Keratinocyte (primary cell): ENCODE results near the gene SAMD4B. TPM values are rescaled to one million over a fixed set of nuclear protein-coding genes. Genes with fewer than 3 reads are reported as not detected.

Source experiments
- DNase-seq: peaks from one replicate; pipeline ENCODE4 v3.0.0-alpha.2; 2011; ENCODE audit warnings: low read depth, missing footprints, low spot score
- FAIRE-seq: peaks from 2 replicates; lab custom pipeline; 2011; peaks lifted over from hg19 to GRCh38; lab: Jason Lieb, UNC
- H2AFZ ChIP-seq: 2 replicates; pipeline ENCODE4 v1.6.0; 2012; ENCODE audit warnings: low read length, control low read depth, inconsistent platforms; ENCODE audit not compliant: control insufficient read depth
- H3K27ac ChIP-seq: 2 replicates; pipeline ENCODE4 v1.5.1; 2011; ENCODE audit warnings: low read length; ENCODE audit not compliant: control insufficient read depth, insufficient read depth
- H3K27me3 ChIP-seq: 3 replicates; pipeline ENCODE4 v1.6.0; 2011; ENCODE audit warnings: low read length; ENCODE audit not compliant: control insufficient read depth, insufficient read depth; ENCODE audit errors: extremely low read depth
- H3K36me3 ChIP-seq, 2 experiments: 2 replicates in 1 of 2; 3 replicates in 1 of 2; pipeline ENCODE4 v1.5.1; 2011; ENCODE audit warnings: low read length in 2 of 2, mild to moderate bottlenecking in 1 of 2; ENCODE audit not compliant: control insufficient read depth in 2 of 2, insufficient read depth in 2 of 2; ENCODE audit errors: extremely low read depth in 1 of 2
- H3K4me1 ChIP-seq: 3 replicates; pipeline ENCODE4 v1.5.1; 2011; ENCODE audit warnings: low read length; ENCODE audit not compliant: control insufficient read depth, insufficient read depth; ENCODE audit errors: extremely low read depth
- H3K4me2 ChIP-seq: 3 replicates; pipeline ENCODE4 v1.6.0; 2011; ENCODE audit warnings: low read depth, low read length; ENCODE audit not compliant: control insufficient read depth, insufficient read depth; ENCODE audit errors: extremely low read depth
- H3K4me3 ChIP-seq, 3 experiments: fragments of 200-600 bp in 1 of 3; sonication (generic) in 1 of 3; 2 replicates in 2 of 3; 3 replicates in 1 of 3; pipeline ENCODE4 v1.5.1; 2011 to 2016; ENCODE audit warnings: low read length in 3 of 3, mild to moderate bottlenecking in 3 of 3, control low read depth in 2 of 3, inconsistent platforms in 1 of 3, low read depth in 1 of 3, mixed read lengths in 1 of 3, mixed run types in 1 of 3, moderate library complexity in 1 of 3; ENCODE audit not compliant: control insufficient read depth in 2 of 3, insufficient read depth in 2 of 3; ENCODE audit errors: extremely low read depth in 1 of 3
- H3K79me2 ChIP-seq: 2 replicates; pipeline ENCODE4 v1.6.0; 2012; ENCODE audit warnings: low read length; ENCODE audit not compliant: control insufficient read depth, insufficient read depth
- H3K9ac ChIP-seq: 3 replicates; pipeline ENCODE4 v1.6.0; 2011; ENCODE audit warnings: low read length; ENCODE audit not compliant: control insufficient read depth, insufficient read depth; ENCODE audit errors: extremely low read depth
- H3K9me1 ChIP-seq: 3 replicates; pipeline ENCODE4 v1.6.0; 2011; ENCODE audit warnings: low read length; ENCODE audit not compliant: control insufficient read depth, insufficient read depth; ENCODE audit errors: extremely low read depth
- H3K9me3 ChIP-seq: 2 replicates; pipeline ENCODE4 v1.5.1; 2012; ENCODE audit warnings: low read depth, low read length; ENCODE audit not compliant: control insufficient read depth
- H4K20me1 ChIP-seq: 3 replicates; pipeline ENCODE4 v1.6.0; 2011; ENCODE audit warnings: low read length; ENCODE audit not compliant: control insufficient read depth, insufficient read depth; ENCODE audit errors: extremely low read depth
- CTCF ChIP-seq, 3 experiments: IDR thresholded peaks in 1 of 3; conservative IDR thresholded peaks in 1 of 3; optimal IDR thresholded peaks in 1 of 3; 2 replicates in 2 of 3; 3 replicates in 1 of 3; pipeline versions ENCODE3 to v1.5.1; 2011; ENCODE audit warnings: low read length in 3 of 3, mild to moderate bottlenecking in 3 of 3, moderate library complexity in 2 of 3, control low read depth in 1 of 3, inconsistent platforms in 1 of 3; ENCODE audit not compliant: insufficient read depth in 2 of 3; ENCODE audit errors: extremely low read depth in 1 of 3
- EZH2 ChIP-seq: IDR thresholded peaks from one replicate; pipeline ENCODE4 v1.6.1; 2012; ENCODE audit warnings: inconsistent platforms, mild to moderate bottlenecking, low read length, moderate library complexity
- dilution Hi-C: fragments of 300-500 bp; cut with MboI; formaldehyde crosslinking; loops from one replicate; pipeline ENCODE4 v1.7.0; 2020; ENCODE audit warnings: low sequenced_read_pairs; ENCODE audit not compliant: extremely low pct_ligation_motif_present
- polyA plus RNA-seq, 5 experiments: library from polyadenylated mRNA; depleted of rRNA in 3 of 5; stranded (reverse) in 3 of 5; stranded (forward) in 1 of 5; unstranded in 1 of 5; fragments of >200 nt; gene quantifications; 1 replicate in 1 of 5; 2 replicates in 3 of 5; 3 replicates in 1 of 5; pipeline versions ENCODE4 v1.2.1 to v1.2.3, GENCODE V29; 2011 to 2012; ENCODE audit warnings: missing spikeins in 2 of 5, low read depth in 1 of 5, low replicate concordance in 1 of 5

SAMD4B gene
- polyA plus RNA-seq, 1 donor (not counting 4 experiments of a cell fraction or from before 2014, with no cell fraction given): 20.9 TPM

DNA sequence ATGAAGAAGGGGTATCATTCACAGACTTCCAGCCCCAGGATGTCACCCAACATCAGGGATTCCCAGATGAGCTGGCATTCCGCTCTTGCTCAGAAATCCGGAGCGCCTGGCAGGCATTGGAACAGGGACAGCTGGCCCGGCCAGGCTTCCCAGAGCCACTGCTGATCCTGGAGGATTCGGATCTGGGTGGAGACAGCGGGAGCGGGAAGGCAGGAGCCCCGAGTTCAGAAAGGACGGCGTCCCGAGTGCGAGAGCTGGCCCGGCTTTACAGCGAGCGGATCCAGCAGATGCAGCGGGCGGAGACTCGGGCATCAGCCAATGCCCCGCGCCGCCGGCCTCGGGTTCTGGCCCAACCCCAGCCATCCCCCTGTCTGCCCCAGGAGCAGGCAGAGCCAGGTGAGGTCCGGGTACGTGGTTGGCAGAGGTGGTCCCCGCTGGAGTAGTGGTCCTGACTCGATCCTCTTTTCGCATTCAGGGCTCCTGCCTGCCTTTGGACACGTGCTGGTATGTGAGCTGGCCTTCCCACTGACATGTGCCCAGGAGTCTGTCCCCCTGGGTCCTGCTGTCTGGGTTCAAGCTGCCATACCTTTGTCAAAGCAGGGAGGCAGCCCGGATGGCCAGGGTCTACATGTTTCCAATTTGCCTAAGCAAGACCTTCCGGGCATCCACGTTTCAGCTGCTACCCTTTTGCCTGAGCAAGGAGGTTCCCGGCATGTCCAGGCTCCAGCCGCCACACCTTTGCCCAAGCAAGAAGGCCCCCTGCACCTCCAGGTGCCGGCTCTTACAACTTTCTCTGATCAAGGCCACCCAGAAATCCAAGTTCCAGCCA is 81.3 kb downstream of the SAMD4B start:
- Histone ChIP-seq H3K4me2 (no peak overlapping the region), H3K36me3 (peaks cover 4 to 8% of the 10 kb centered on the region in 2 experiments), H3K79me2 (no peaks in the 10 kb centered on the region), H3K4me3 (no peak overlapping the region), H3K9me3 (no peaks in the 10 kb centered on the region), H3K4me1 (no peaks in the 10 kb centered on the region), H3K9ac (no peak overlapping the region), H3K27ac (no peak overlapping the region), H3K27me3 (no peaks in the 10 kb centered on the region), H2AFZ (no peak overlapping the region), H3K9me1 (no peaks in the 10 kb centered on the region), H4K20me1 (no peaks in the 10 kb centered on the region)
- DNase-seq (no peak), FAIRE-seq (no peak)
- TF ChIP-seq CTCF (optimal IDR thresholded peaks at IDR 0.05 in 1 of 3, IDR thresholded peaks at IDR 0.05 in 1 of 3, conservative IDR thresholded peaks at IDR 0.05 in 1 of 3; ENCODE audit: extremely low read depth in 1 of 3, insufficient read depth in 2 of 3, low read length in 3 of 3) (no peak), EZH2 (no peak)
- dilution Hi-C loops: no loop called here

- Histone ChIP-seq H3K79me2 (no peaks in the 10 kb centered on the region), H2AFZ (no peak overlapping the region), H3K27me3 (no peaks in the 10 kb centered on the region), H3K9me3 (no peaks in the 10 kb centered on the region), H3K27ac (no peak overlapping the region), H3K4me3 (no peak overlapping the region), H3K9ac (no peak overlapping the region), H4K20me1 (no peaks in the 10 kb centered on the region), H3K4me2 (no peak overlapping the region), H3K4me1 (no peaks in the 10 kb centered on the region), H3K9me1 (no peaks in the 10 kb centered on the region), H3K36me3 (peaks cover 0 to 3% of the 10 kb centered on the region in 2 experiments)
- FAIRE-seq (no peak), DNase-seq (no peak)
- TF ChIP-seq CTCF (optimal IDR thresholded peaks at IDR 0.05 in 1 of 3, IDR thresholded peaks at IDR 0.05 in 1 of 3, conservative IDR thresholded peaks at IDR 0.05 in 1 of 3; ENCODE audit: extremely low read depth in 1 of 3, insufficient read depth in 2 of 3, low read length in 3 of 3): no peak
- no peak for TF ChIP-seq EZH2
- dilution Hi-C loops: no loop called here
Measured at GRCh38 chr19:39424934-39425333, 82.7 kb downstream of the SAMD4B start.
